Mesothelial cell of epicardium (in vitro differentiated cells): Measurements from ENCODE around the gene IL1RL1. TPM values are rescaled to one million over a fixed set of nuclear protein-coding genes. Genes with fewer than 3 reads are reported as not detected.

Experiments
- DNase-seq, 2 experiments: peaks; one replicate each; pipeline ENCODE4 v3.0.0; 2021; ENCODE audit warnings: low spot score in 2 of 2; ENCODE audit not compliant: unreplicated experiment in 2 of 2
- H3K27ac Mint-ChIP-seq: 2 replicates; pipeline ENCODE4 v1.8.0; 2021; ENCODE audit warnings: mixed read lengths
- H3K27me3 Mint-ChIP-seq: 2 replicates; pipeline ENCODE4 v1.8.0; 2021; ENCODE audit warnings: low read depth, mixed read lengths
- H3K36me3 Mint-ChIP-seq: 2 replicates; pipeline ENCODE4 v1.8.0; 2021; ENCODE audit warnings: mixed read lengths
- H3K4me1 Mint-ChIP-seq: 2 replicates; pipeline ENCODE4 v1.8.0; 2021; ENCODE audit warnings: mixed read lengths
- H3K4me3 Mint-ChIP-seq: 2 replicates; pipeline ENCODE4 v1.8.0; 2021; ENCODE audit warnings: mild to moderate bottlenecking, moderate library complexity, mixed read lengths
- H3K9me3 Mint-ChIP-seq: 2 replicates; pipeline ENCODE4 v1.8.0; 2021; ENCODE audit warnings: mixed read lengths
- total RNA-seq: library from RNA; stranded (reverse); gene quantifications from 3 replicates; pipeline ENCODE4 v1.2.1, GENCODE V29; 2021
- TF ChIP-seq, protein P1 (sequence below): fragments of 200-600 bp; sonication (generic); IDR thresholded peaks from one replicate; pipeline ENCODE4 v1.5.0; 2021; ENCODE audit warnings: antibody characterized with exemption; ENCODE audit not compliant: unreplicated experiment

The IL1RL1 gene
- total RNA-seq, 1 donor from 2014 or later = 0.18 TPM

GRCh38 chr2:102301867-102302362 is 9.4 kb upstream of the IL1RL1 start:
- H3K4me3 Mint-ChIP-seq = no peak overlapping the region
- no peaks in the 10 kb centered on the region for H3K36me3 Mint-ChIP-seq
- DNase-seq = no peak
- TF ChIP-seq, protein P1, sequence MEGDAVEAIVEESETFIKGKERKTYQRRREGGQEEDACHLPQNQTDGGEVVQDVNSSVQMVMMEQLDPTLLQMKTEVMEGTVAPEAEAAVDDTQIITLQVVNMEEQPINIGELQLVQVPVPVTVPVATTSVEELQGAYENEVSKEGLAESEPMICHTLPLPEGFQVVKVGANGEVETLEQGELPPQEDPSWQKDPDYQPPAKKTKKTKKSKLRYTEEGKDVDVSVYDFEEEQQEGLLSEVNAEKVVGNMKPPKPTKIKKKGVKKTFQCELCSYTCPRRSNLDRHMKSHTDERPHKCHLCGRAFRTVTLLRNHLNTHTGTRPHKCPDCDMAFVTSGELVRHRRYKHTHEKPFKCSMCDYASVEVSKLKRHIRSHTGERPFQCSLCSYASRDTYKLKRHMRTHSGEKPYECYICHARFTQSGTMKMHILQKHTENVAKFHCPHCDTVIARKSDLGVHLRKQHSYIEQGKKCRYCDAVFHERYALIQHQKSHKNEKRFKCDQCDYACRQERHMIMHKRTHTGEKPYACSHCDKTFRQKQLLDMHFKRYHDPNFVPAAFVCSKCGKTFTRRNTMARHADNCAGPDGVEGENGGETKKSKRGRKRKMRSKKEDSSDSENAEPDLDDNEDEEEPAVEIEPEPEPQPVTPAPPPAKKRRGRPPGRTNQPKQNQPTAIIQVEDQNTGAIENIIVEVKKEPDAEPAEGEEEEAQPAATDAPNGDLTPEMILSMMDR = no peak
- no peaks in the 10 kb centered on the region for H3K4me1 Mint-ChIP-seq
- peaks cover 55% of the 10 kb centered on the region for H3K27me3 Mint-ChIP-seq
- no peak overlapping the region for H3K27ac Mint-ChIP-seq
- H3K9me3 Mint-ChIP-seq = no peaks in the 10 kb centered on the region

- H3K36me3 Mint-ChIP-seq = no peaks in the 10 kb centered on the region
- H3K4me3 Mint-ChIP-seq = no peak overlapping the region
- peaks cover 55% of the 10 kb centered on the region for H3K27me3 Mint-ChIP-seq
- no peaks in the 10 kb centered on the region for H3K4me1 Mint-ChIP-seq
- DNase-seq = no peak
- no peak overlapping the region for H3K27ac Mint-ChIP-seq
- TF ChIP-seq, protein P1 = no peak
- no peaks in the 10 kb centered on the region for H3K9me3 Mint-ChIP-seq
These were observed 8.9 kb upstream of the IL1RL1 start for GRCh38 chr2:102302458-102302857.

- TF ChIP-seq, protein P1 = no peak
- DNase-seq = no peak
- Mint-ChIP-seq H3K9me3 (no peaks in the 10 kb centered on the region), H3K4me1 (no peaks in the 10 kb centered on the region), H3K4me3 (no peak overlapping the region), H3K27me3 (peaks cover 56% of the 10 kb centered on the region), H3K36me3 (no peaks in the 10 kb centered on the region), H3K27ac (no peak overlapping the region)
These were observed 7.8 kb upstream of the IL1RL1 start for GRCh38 chr2:102303589-102303988.

DNA sequence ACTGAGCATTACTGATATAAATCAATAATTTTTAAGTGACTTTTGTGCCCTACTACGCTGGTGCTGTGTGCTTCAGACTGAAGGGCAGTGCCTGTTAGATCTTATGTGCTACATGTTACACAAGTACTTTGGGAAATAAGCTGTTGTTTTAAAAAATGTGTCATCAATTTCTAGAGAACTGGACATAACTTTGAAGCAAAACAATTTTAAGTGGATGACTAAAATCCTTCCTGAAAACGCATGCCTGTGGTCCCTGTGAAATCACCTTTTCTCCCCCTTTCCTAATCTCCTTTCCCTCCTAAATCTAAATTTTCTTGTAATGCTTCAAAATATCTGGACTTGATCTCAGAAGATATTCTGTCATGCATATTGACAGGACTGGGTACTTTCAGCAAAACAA is 7.1 kb upstream of the IL1RL1 start:
- no peak for DNase-seq
- TF ChIP-seq, protein P1 = no peak
- Mint-ChIP-seq H3K36me3 (no peaks in the 10 kb centered on the region), H3K27ac (no peak overlapping the region), H3K27me3 (peaks cover 50% of the 10 kb centered on the region), H3K4me1 (no peaks in the 10 kb centered on the region), H3K4me3 (no peak overlapping the region), H3K9me3 (no peaks in the 10 kb centered on the region)

- no peak overlapping the region for H3K27ac Mint-ChIP-seq
- H3K9me3 Mint-ChIP-seq = no peaks in the 10 kb centered on the region
- H3K27me3 Mint-ChIP-seq = peaks cover 50% of the 10 kb centered on the region
- no peaks in the 10 kb centered on the region for H3K36me3 Mint-ChIP-seq
- TF ChIP-seq, protein P1 = no peak
- DNase-seq = no peak
- H3K4me3 Mint-ChIP-seq = no peak overlapping the region
- no peaks in the 10 kb centered on the region for H3K4me1 Mint-ChIP-seq
These were observed 6.4 kb upstream of the IL1RL1 start for GRCh38 chr2:102304711-102305611.
